ENCODE results near the gene STEAP3.

DNA sequence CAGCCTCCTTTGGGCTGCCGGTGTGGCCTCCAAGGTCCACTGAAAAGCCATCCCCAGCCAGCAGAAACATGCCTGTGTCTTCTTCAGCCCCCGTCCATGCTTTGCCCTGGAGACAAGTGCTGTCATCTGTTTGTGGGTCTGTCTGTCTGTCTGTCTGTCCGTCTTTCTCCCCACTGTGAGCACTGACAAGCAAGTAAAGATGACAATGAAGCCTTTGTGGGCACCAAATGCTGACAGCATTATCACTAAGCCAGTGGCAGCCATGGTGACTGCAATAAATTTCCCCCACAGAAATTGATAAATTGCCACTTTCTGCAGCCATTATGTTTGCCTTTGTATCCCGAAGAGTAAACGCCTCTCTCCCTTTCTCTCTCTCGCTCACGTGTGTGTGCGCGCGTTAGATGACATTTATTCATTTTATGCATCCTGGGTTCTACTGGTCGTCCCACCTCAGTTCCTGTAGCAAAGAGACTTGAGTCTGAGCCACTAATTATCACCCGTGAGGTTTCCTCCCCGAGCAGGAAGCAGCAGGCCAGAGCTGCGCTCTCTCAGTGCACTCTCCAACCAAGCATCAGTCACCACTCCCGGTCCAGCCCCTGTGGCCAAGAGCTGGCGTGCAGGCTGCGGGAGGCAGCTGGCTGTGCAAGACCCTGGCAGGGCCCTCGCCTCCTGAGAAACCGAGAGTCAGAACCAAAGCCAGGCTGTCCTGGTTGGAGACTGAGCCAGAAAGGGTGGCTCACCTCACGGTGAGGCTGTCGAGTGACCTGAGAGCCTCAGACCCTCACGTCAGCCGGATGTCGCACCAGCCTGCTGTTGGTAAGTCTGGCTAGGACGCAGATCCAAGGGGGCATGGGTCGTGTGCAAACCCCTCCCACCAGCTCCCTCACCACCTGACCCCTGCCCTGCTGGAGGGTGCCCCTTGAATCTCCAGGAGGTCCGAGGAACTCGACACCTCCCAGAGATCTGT lies 6.9 kb downstream of the STEAP3 start:
- no peak for TF ChIP-seq POLR2A (IDR thresholded peaks at IDR 0.05)
- TF ChIP-seq, protein P1, sequence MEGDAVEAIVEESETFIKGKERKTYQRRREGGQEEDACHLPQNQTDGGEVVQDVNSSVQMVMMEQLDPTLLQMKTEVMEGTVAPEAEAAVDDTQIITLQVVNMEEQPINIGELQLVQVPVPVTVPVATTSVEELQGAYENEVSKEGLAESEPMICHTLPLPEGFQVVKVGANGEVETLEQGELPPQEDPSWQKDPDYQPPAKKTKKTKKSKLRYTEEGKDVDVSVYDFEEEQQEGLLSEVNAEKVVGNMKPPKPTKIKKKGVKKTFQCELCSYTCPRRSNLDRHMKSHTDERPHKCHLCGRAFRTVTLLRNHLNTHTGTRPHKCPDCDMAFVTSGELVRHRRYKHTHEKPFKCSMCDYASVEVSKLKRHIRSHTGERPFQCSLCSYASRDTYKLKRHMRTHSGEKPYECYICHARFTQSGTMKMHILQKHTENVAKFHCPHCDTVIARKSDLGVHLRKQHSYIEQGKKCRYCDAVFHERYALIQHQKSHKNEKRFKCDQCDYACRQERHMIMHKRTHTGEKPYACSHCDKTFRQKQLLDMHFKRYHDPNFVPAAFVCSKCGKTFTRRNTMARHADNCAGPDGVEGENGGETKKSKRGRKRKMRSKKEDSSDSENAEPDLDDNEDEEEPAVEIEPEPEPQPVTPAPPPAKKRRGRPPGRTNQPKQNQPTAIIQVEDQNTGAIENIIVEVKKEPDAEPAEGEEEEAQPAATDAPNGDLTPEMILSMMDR (IDR thresholded peaks at IDR 0.05) = no peak

Data from body of pancreas (tissue), 4 donors.